Loucy (cell line): ENCODE data around the gene GJB3.

Source experiments
- H2AFZ ChIP-seq: fragments of 200-600 bp; sonication (generic); 2 replicates; pipeline ENCODE4 v1.6.0; 2016; ENCODE audit warnings: antibody characterized with exemption, mild to moderate bottlenecking, low read length, moderate library complexity
- H3F3A ChIP-seq: fragments of 200-600 bp; 2 replicates; pipeline ENCODE4 v1.6.0; 2016; ENCODE audit warnings: antibody characterized with exemption, low read depth, mild to moderate bottlenecking
- H3K27me3 ChIP-seq: fragments of 200-600 bp; sonication (generic); 2 replicates; pipeline ENCODE4 v1.6.1; 2014; ENCODE audit warnings: low read length, mild to moderate bottlenecking; ENCODE audit not compliant: insufficient read depth, poor library complexity, severe bottlenecking
- H3K36me3 ChIP-seq: fragments of 200-600 bp; sonication (generic); 2 replicates; pipeline ENCODE4 v1.6.1; 2016; ENCODE audit warnings: low read length; ENCODE audit not compliant: insufficient read depth
- H3K4me1 ChIP-seq: fragments of 200-600 bp; sonication (generic); 2 replicates; pipeline ENCODE4 v1.5.1; 2014; ENCODE audit warnings: low read length, mild to moderate bottlenecking; ENCODE audit not compliant: insufficient read depth, poor library complexity, severe bottlenecking
- H3K4me2 ChIP-seq: fragments of 200-600 bp; sonication (generic); 2 replicates; pipeline ENCODE4 v1.6.0; 2014; ENCODE audit warnings: antibody characterized with exemption, low read length, low read depth, mild to moderate bottlenecking; ENCODE audit not compliant: poor library complexity, severe bottlenecking
- H3K4me3 ChIP-seq: fragments of 200-600 bp; sonication (generic); 2 replicates; pipeline ENCODE4 v1.5.1; 2014; ENCODE audit warnings: low read length, mild to moderate bottlenecking, mixed read lengths; ENCODE audit not compliant: poor library complexity, severe bottlenecking
- H3K79me2 ChIP-seq: fragments of 200-600 bp; sonication (generic); 2 replicates; pipeline ENCODE4 v1.6.1; 2014; ENCODE audit warnings: low read length; ENCODE audit not compliant: insufficient read depth
- H3K9ac ChIP-seq: fragments of 200-600 bp; sonication (generic); 2 replicates; pipeline ENCODE4 v1.6.0; 2014; ENCODE audit warnings: mild to moderate bottlenecking, low read depth, low read length, moderate library complexity; ENCODE audit not compliant: poor library complexity, severe bottlenecking
- H3K9me2 ChIP-seq: fragments of 200-600 bp; sonication (generic); replicated peaks from 2 replicates; pipeline ENCODE4 v1.6.1; 2016; ENCODE audit warnings: low read depth, low read length, mixed read lengths
- H3K9me3 ChIP-seq: fragments of 200-600 bp; sonication (generic); 2 replicates; pipeline ENCODE4 v1.6.1; 2014; ENCODE audit warnings: mild to moderate bottlenecking, antibody characterized with exemption, low read length, low read depth; ENCODE audit not compliant: insufficient read depth
- H4K20me1 ChIP-seq: fragments of 200-600 bp; sonication (generic); 2 replicates; pipeline ENCODE4 v1.6.0; 2014; ENCODE audit warnings: antibody characterized with exemption, low read length, mild to moderate bottlenecking; ENCODE audit not compliant: insufficient read depth, poor library complexity, severe bottlenecking
- EZH2phosphoT487 ChIP-seq: fragments of 200-600 bp; IDR thresholded peaks from 2 replicates; pipeline ENCODE4 v1.6.1; 2018; ENCODE audit warnings: antibody characterized with exemption, mild to moderate bottlenecking, moderate library complexity, borderline replicate concordance
- TF ChIP-seq, protein P1 (sequence below): fragments of 200-600 bp; sonication (generic); conservative IDR thresholded peaks from 2 replicates; pipeline ENCODE4 v1.5.1; 2014; ENCODE audit warnings: mild to moderate bottlenecking, antibody characterized with exemption, low read length

GJB3 gene

DNA sequence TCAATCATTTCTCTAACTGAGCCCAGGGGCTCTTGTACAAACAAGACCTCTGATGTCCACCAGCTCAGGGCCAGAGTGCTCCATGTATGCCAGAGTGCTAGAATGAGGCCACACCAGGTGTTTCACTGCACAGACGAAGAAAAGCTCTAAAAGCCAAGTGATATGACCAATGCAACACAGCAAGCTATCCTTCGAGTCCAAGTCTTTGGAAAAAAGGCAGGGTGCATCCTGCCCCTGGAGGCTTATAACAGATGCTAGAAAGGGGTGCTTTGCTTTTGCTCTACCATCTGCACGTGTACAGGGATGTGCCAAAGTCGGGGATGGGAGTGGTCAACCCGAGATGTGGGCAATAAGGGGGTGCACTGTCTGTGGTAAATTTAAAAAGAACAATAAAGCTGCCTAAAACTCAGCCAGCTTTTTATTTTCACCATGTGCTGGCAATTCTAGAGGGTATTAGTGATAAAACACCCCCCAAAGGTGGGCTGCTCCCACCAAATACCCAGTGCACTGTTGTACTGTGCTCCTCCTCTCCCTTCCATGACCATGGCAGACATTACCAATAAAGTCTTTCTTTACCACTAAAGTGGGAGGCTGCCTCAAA, 46.4 kb downstream of the GJB3 start:
- Histone ChIP-seq H3F3A (no peaks in the 10 kb centered on the region), H3K9ac (no peak overlapping the region), H3K27me3 (no peaks in the 10 kb centered on the region), H3K79me2 (no peaks in the 10 kb centered on the region), H3K4me2 (no peak overlapping the region), H3K4me3 (no peak overlapping the region), H2AFZ (no peak overlapping the region), H3K36me3 (no peaks in the 10 kb centered on the region), H3K4me1 (no peaks in the 10 kb centered on the region), H3K9me2 (no peaks in the 10 kb centered on the region), H3K9me3 (no peaks in the 10 kb centered on the region), H4K20me1 (no peaks in the 10 kb centered on the region)
- TF ChIP-seq, protein P1, sequence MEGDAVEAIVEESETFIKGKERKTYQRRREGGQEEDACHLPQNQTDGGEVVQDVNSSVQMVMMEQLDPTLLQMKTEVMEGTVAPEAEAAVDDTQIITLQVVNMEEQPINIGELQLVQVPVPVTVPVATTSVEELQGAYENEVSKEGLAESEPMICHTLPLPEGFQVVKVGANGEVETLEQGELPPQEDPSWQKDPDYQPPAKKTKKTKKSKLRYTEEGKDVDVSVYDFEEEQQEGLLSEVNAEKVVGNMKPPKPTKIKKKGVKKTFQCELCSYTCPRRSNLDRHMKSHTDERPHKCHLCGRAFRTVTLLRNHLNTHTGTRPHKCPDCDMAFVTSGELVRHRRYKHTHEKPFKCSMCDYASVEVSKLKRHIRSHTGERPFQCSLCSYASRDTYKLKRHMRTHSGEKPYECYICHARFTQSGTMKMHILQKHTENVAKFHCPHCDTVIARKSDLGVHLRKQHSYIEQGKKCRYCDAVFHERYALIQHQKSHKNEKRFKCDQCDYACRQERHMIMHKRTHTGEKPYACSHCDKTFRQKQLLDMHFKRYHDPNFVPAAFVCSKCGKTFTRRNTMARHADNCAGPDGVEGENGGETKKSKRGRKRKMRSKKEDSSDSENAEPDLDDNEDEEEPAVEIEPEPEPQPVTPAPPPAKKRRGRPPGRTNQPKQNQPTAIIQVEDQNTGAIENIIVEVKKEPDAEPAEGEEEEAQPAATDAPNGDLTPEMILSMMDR = no peak
- TF ChIP-seq EZH2phosphoT487 = no peak

DNA sequence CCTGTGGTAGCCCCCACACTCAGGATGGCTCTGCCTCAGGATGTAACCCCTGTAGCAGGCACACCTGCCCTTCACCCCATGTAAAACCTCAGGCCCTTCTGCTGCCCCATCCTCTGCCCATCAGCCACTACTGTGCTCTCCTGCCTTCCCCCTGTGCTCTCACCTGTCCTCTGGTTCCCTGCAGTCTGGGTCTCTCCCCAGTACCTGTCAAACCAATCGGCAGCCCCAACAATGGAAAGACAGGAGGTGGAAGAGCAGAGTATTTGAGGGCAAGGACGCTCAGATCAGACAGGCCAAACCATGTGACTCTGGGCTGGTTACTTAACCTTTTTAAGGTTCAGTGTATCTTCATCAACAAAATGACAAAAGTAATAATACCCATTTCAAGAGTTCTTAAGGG, 47.6 kb downstream of the GJB3 start:
- no peak overlapping the region for H3K4me2 ChIP-seq
- no peak overlapping the region for H3K9ac ChIP-seq
- H3K79me2 ChIP-seq = no peaks in the 10 kb centered on the region
- H3K9me3 ChIP-seq = no peaks in the 10 kb centered on the region
- H3F3A ChIP-seq = no peaks in the 10 kb centered on the region
- H3K4me1 ChIP-seq = no peaks in the 10 kb centered on the region
- TF ChIP-seq EZH2phosphoT487 = no peak
- TF ChIP-seq, protein P1 = no peak
- H3K9me2 ChIP-seq = no peaks in the 10 kb centered on the region
- H4K20me1 ChIP-seq = no peaks in the 10 kb centered on the region
- H3K36me3 ChIP-seq = no peaks in the 10 kb centered on the region
- H3K27me3 ChIP-seq = no peaks in the 10 kb centered on the region
- H3K4me3 ChIP-seq = no peak overlapping the region
- H2AFZ ChIP-seq = no peak overlapping the region

DNA sequence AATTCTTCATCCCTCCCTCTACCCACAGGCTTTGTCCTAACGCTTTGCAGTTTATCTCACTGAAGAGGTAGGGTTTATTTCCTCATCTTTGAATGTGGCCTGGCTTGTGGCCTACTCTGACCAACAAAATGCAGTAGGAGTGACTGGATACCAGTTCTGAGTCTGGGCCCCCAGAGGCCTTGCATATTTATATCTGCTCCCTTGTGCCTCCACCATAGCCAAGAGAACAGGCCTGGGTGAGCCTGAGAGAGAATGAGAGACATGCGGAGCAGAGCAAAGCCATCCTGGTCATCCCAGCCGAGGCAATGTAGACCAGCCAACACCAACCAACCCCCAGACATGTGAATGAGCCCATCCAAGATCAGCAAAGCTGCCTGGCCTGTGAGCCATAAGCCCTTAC, 48.2 kb downstream of the GJB3 start:
- Histone ChIP-seq H3K4me1 (no peaks in the 10 kb centered on the region), H3K4me2 (no peak overlapping the region), H3F3A (no peaks in the 10 kb centered on the region), H3K9me3 (no peaks in the 10 kb centered on the region), H3K27me3 (no peaks in the 10 kb centered on the region), H4K20me1 (no peaks in the 10 kb centered on the region), H3K9ac (no peak overlapping the region), H2AFZ (no peak overlapping the region), H3K4me3 (no peak overlapping the region), H3K79me2 (no peaks in the 10 kb centered on the region), H3K36me3 (no peaks in the 10 kb centered on the region), H3K9me2 (no peaks in the 10 kb centered on the region)
- TF ChIP-seq, protein P1 = no peak
- TF ChIP-seq EZH2phosphoT487 = no peak
